ENCODE results near the gene TPX2.

TPX2 gene

GRCh38 chr20:31712564-31713311, 26.4 kb upstream of the TPX2 start:
- H3K27ac ChIP-seq = peak overlapping the region; percentile 61
- TF ChIP-seq ZFX (IDR thresholded peaks at IDR 0.05; ENCODE audit: borderline replicate concordance) (no peak), CTCF (IDR thresholded peaks at IDR 0.05) (no peak)

- peak overlapping the region; percentile 61 for H3K27ac ChIP-seq
- TF ChIP-seq ZFX (IDR thresholded peaks at IDR 0.05; ENCODE audit: borderline replicate concordance) (no peak), CTCF (IDR thresholded peaks at IDR 0.05) (no peak)
Observed at GRCh38 chr20:31713312-31714273, 25.5 kb upstream of the TPX2 start.

- H3K27ac ChIP-seq = no peak overlapping the region
- TF ChIP-seq ZFX (IDR thresholded peaks at IDR 0.05; ENCODE audit: borderline replicate concordance) (no peak), CTCF (IDR thresholded peaks at IDR 0.05) (no peak)
Observed at GRCh38 chr20:31715766-31716165, 23.3 kb upstream of the TPX2 start.

GRCh38 chr20:31716351-31716750, 22.7 kb upstream of the TPX2 start:
- no peak for TF ChIP-seq ZFX (IDR thresholded peaks at IDR 0.05; ENCODE audit: borderline replicate concordance)
- no peak for TF ChIP-seq CTCF (IDR thresholded peaks at IDR 0.05)
- H3K27ac ChIP-seq = no peak overlapping the region

GRCh38 chr20:31716818-31717477, 22.1 kb upstream of the TPX2 start:
- TF ChIP-seq CTCF (IDR thresholded peaks at IDR 0.05) (no peak), ZFX (IDR thresholded peaks at IDR 0.05; ENCODE audit: borderline replicate concordance) (no peak)
- H3K27ac ChIP-seq = no peak overlapping the region

- H3K27ac ChIP-seq = no peak overlapping the region
- TF ChIP-seq CTCF (IDR thresholded peaks at IDR 0.05) = no peak
- TF ChIP-seq ZFX (IDR thresholded peaks at IDR 0.05; ENCODE audit: borderline replicate concordance) = no peak
Observed at GRCh38 chr20:31717478-31718201, 21.4 kb upstream of the TPX2 start.
